Vagina (tissue), 2 donors: Measurements from ENCODE around the gene FBH1.

Experiments
- CTCF ChIP-seq, 3 experiments: fragments of 450-650 bp in 2 of 3; fragments of 200-600 bp in 1 of 3; sonication (generic) in 1 of 3; IDR thresholded peaks; one replicate each; pipeline ENCODE4 v1.5.1; 2017 to 2019; ENCODE audit warnings: antibody characterized with exemption in 3 of 3, mild to moderate bottlenecking in 2 of 3, moderate library complexity in 2 of 3
- POLR2AphosphoS5 ChIP-seq, 2 donors: sonication (generic); formaldehyde crosslinking; IDR thresholded peaks; one replicate each; pipeline ENCODE4 v1.9.0; 2017; ENCODE audit warnings: antibody characterized with exemption in 2 of 2, mild to moderate bottlenecking in 2 of 2, low read depth in 1 of 2; ENCODE audit not compliant: insufficient read depth in 1 of 2

- no peak for TF ChIP-seq CTCF (IDR thresholded peaks at IDR 0.05)
- no peak for TF ChIP-seq POLR2AphosphoS5 (IDR thresholded peaks at IDR 0.05; ENCODE audit: insufficient read depth in 1 of 2, low read depth in 1 of 2)
Measured at GRCh38 chr10:5968037-5968680, 78.1 kb downstream of the FBH1 start.
